Jurkat, Clone E6-1 (cell line): Measurements from ENCODE around the gene TTC23.

Source experiments
- DNase-seq: peaks from one replicate; pipeline ENCODE4 v3.0.0-alpha.2; 2011; ENCODE audit warnings: low read depth, low spot score
- H3K4me3 ChIP-seq: 2 replicates; pipeline ENCODE4 v1.5.1; 2011; ENCODE audit warnings: mild to moderate bottlenecking, low read length, control low read depth, moderate library complexity

The TTC23 gene

DNA sequence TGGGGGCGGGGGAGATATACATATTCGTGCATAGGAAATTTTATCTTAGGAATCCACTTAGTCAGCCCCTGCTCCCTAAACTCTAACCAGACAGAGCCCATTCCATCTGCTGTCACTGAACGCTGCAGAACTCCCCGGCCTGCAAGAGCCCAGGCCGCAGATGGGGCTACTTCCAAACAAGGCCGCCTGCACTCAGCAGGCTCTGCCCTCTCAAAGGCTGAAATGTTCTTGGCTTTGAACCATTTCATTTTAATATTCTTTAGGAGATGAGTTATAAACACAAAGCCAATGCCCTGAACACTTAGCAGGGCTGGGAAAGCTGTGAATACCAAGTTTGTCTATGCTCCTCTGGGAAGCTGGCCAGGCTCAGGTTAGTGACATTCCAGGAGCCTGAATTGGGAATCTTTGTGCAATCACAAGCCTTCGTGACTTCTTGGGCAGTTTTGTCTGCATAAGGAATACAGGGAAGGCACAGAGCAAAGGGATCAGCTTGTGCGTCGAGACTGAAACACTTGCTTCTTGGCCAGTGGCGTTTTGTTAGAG lies 79.5 kb downstream of the TTC23 start:
- no peak for DNase-seq
- H3K4me3 ChIP-seq: no peak overlapping the region

DNA sequence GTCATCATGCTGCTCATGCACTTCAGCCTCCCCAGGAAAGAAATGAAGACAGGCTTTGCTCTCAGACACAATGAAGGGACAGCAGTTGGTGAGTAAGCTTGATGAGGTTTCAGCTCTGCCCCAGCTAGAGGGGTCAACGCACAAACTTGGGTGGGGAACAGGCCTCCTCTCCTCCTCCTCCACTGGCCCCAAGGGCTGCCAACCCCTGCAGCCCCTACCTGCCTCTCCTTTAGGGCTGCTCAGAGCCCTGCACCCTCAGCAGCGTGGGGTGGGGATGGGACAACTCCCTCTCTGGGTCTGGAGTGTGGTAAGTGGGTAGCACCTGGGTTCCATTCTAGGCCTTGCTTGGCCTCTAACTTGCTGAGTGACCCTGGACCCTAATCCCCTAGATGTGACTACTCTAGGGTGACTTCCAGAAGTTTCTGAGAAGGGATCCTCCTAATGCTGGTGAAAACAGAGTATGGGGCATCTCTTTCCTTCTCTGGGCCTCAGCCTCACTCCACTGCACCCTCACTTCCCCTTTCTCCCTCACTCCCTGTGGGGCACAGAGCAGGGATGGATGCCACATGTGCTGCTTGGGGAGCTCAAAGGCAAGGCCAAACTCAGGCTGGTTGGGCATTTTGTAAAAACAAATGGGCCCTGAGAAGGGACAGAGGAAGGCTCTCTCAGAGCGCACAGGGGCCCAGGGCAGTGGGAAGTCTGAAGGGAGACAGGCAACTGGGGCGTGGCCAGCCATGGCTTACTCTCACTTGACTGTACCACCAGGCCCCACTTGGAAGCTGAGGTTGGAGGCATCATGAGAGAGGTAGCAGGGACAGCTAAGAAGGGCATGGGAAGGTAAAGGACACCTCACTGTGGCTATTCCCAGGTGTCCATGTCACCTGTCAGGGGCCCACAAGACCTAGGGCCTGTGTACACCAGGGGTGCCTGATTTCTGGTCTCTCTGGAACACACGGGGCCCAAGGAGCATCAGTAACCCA lies 80.5 kb downstream of the TTC23 start:
- no peak overlapping the region for H3K4me3 ChIP-seq
- DNase-seq: no peak

DNA sequence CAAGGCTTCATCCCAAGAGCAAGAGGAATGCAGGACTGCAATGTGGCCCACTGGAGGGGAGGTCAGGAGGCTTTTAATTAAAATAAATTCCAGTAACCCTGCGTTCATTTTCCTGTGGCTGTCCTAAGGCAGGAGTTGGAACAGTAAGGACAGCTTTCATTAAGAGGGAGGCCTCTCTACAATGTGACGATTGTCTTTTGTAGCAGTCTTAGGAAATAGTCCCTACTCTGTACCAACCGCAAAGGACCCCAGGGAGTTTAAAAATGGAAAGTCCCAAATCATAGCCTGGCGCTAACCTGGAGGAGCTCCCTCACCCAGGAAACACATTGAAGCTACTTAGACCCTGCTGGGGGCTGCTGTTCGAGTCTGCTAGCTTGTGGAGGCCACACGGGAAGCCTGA lies 81.7 kb downstream of the TTC23 start:
- no peak for DNase-seq
- H3K4me3 ChIP-seq: no peak overlapping the region

DNA sequence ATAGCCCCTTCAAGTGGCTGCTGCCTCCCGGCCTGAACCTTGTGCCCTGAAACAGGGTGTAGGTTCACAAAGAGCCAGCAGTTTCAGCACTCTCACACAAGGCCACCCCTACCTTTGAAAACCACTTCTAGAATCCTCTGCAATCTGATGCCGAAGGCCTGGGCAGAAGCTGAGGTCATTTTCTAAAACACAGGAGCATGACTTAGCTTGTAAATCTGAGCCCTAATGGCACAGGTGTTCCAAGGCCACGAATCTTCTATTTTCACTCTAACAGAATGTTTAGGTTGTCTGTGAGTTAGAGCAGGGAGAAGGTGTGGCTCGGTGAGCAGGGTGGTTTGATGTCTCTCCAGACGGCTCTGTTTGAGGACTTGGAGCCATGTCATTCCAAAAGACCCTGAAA lies 82.2 kb downstream of the TTC23 start:
- H3K4me3 ChIP-seq: no peak overlapping the region

DNA sequence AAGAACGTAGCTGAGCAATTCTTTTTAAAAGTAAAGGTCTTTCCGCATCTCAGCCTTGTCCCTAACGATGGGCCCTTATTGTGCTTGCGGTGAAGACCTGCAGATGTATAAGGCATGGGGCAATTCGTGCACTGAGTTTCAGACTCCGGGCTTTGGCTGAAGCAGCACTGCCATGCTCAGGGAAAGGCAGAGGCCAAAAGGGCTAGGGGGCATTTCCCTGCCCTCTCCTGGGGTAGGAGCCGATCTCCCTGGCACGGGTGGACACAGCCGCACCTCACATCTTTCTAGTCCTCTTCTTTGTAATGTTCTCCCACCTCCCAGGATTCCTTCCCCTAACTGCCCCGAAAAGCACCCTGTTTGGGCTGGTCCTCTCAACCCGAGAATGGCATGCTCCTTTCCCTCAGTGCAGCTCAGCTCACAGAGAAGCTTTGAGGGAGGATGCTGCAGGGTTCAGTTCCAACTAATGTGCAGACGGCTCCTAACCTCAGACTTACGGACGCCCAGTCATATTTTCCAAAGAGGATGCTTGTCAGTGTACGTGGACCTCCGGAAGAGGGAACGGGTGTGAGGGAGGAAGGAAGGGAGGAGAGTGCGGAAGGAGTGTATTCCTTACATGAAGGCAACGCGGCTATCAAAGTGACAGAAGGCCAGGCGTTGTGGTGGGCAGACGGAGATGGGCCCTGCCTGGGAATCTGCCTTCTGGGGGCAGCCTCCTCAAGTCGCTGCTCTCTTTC lies 83.3 kb downstream of the TTC23 start:
- DNase-seq: no peak

More for the DNA sequence above, 82.2 kb downstream of the TTC23 start:
- DNase-seq: no peak

DNA sequence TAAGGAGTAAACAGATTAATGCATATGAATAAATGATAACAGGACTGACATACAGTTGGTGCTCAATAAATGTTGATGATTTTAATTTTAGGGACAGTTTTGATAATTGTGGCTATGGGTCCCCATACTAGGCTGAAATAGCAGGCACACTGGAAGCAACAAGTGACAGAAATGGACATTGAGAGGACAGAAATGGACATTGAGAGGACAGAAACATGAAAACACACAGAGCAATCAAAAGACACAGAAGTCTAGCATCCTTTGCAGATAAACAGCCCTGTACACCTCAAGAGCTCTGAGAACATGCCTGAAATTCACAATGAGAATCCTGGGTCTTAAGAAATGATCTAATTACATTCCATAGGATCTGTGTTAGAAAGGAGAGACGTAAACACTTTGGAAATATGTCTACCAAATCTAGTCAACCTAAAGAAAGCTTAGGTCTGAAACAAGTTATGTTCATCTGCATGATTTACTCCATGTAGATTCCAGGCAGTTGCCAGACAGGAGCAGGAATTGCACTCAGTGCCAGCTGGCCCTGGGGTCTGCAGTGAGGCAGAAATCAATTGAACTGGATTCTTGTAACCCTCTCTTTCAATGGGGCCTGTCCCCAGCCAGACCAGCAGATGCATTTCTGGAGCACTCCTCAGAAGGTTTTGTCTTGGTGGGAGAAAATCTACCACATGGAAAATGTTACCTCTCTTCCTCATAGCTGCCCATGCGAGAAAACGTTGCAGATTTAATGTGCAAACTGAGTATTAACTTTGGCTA lies 84.2 kb downstream of the TTC23 start:
- no peak overlapping the region for H3K4me3 ChIP-seq

More for the DNA sequence above, 83.3 kb downstream of the TTC23 start:
- no peak overlapping the region for H3K4me3 ChIP-seq

DNA sequence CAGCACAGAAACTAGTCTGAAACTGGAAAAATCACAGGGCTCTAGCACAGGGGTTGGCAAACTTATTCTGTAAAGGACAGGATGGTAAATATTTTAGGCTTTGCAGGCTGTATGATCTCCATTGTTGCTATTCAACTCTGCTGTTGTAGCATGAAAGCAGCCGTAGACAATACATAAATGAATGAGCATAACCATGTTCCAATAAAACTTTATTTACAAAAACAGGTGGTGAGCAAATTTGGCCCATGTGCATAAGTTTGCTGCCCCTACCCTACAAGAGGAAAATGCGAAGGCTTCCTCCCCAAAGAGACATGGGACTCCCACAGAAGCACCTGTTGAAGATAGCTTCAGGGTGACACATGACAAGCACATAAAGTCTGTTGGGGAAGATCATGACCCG lies 85.3 kb downstream of the TTC23 start:
- no peak overlapping the region for H3K4me3 ChIP-seq
- DNase-seq: no peak

More for the DNA sequence above, 84.2 kb downstream of the TTC23 start:
- DNase-seq: no peak

DNA sequence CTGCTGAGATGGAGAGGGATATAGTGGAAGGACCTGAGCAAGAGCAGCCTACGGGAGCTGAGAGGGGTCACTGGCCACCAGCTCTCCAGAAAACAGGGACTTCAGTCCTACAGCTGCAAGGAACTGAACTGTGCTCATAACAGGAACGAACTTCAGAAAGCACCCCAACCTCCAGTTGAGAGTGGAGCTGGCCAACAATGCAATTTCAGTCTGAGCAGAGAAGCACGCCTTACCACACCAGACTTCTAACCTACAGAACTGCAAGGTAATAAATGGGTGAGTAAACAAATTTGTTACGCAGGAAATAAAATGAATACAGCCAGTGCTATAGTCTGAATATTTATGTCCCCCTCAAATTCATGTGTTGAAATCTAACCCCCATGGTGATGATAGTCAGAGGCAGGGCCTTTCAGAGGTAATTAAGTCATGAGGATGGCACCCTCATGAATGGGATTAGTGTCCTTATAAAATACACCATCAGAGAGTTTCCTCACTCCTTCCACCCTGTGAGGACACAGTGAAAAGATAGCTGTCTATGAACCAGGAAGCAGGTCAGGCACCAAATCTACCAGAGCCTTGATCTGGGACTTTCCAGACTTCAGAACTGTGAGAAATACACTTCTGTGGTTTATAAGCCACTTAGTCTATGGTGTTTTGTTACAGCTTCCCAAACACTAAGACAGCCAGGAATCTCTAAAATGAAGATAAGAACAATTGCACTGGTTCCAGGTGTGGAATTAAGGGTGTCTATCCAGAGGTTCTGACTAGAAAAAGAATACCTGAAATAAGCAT lies 85.9 kb downstream of the TTC23 start:
- H3K4me3 ChIP-seq: no peak overlapping the region
- no peak for DNase-seq

DNA sequence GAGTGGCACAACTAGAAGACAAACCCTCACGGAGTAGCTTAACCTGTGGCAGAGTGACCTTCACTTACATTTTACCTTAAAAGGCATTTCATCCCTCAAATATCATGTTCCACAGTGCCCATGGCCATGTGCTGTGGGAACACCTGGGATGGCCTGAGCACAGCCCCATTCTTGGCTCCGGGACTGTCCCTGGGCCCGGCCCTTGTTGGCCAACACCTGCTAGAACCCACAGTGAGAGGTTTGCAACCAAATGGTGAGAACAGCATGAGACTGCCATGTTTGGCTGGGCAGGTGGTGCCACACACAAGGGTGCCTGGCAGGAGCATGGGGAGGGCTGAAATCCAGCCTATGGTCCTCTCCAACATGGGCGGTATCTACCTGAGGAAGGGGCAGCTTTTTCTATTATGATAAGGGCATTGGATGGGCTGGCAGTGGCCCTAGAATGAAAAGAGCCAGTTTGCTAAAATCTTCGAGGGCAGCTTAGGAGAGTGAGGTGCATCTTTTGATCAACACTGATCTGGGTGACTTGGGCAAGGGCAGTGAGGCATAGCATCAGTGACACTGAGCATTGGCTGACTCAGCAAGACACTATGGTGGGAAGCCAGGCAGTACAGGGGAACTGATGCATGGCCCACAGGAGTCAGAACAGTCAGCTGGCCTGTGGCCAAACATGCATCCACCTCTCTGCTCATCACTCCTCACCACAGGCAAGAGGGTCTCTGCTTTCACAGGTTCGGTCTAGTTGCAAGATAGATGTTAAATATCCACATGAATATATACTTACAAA lies 90.6 kb downstream of the TTC23 start:
- H3K4me3 ChIP-seq: no peak overlapping the region

DNA sequence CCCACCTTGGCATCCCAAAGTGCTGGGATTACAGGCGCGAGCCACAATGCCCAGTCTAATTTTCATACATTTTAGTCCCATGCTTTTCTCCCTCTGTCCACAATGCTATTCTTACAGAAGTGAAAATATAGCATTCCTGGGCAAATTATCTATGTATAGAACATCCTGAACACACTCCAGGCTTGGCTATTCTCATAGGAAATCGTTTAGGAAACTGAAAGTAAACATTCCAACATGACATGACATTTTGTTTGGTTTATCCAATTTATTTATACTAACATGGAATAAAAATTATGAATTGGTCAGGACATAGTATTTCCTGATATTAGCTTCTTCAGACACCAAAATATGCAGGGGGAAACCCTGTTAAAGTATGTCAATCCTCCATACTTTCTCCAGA lies 91.9 kb downstream of the TTC23 start:
- no peak overlapping the region for H3K4me3 ChIP-seq
- no peak for DNase-seq

More for the DNA sequence above, 90.6 kb downstream of the TTC23 start:
- no peak for DNase-seq

DNA sequence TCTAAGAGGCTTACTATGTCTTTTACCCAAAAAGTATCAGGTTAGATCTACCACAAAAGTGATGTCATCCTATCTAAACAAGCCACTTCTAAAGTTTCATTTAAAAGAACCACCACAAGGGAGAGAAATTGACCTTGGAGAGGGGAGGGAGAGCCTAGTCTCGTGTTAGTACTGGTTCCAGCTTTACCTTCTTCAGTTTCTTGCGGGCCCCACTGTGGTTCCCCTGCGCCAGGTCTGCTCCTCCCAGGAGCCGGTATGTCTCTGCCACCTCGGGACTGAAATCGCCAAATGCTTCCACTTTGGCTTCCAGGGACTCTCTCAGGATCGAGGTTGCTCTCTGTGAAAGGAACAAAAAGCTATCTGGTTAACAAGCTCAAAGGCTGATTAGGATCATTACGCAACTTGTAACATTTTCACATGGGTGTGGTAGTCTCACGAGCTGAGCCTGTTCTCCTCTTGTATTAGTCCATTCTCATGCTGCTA lies 93.4 kb downstream of the TTC23 start:
- peak; percentile 29 for DNase-seq
- no peak overlapping the region for H3K4me3 ChIP-seq

DNA sequence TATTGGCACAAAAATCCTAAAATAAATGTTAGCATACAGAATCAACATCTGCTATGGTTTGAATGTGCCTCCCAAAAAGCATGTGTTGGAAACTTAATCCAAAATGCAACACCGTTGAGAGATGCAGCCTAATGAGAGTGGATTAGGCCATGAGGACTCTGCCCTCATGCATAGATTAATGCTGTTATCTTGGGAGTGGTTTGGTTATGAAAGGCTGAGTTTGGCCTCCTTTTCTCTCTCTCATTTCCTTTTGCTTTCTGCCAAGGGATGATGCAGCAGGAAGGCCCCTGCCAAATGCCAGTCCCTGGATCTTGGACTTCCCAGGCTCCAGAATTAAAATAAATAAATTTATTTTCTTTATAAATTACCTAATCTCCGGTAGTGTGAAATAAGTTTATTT lies 95.1 kb downstream of the TTC23 start:
- DNase-seq: no peak
- no peak overlapping the region for H3K4me3 ChIP-seq

DNA sequence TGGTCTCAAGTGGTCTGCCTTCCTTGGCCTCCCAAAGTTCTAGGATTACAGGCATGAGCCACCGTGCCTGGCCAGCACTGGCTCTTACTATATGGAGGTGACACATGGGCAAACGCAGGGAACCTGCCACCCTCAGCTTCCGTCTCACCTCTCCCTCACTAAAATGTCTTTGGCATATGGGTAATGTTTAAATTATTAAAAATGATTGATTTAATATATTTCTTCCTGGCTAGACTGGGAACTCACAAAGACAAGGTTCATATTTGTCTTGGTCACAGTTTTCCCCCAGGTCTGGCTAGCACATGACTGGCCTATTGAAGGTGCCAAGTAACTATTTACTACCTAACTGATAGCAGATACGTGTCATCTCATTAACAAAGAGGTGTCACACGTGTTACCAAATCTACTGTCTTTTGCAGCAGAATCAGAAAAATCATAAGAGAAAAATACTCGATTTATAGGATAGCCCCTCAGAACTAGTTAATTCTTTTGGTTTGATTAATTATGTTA lies 96.3 kb downstream of the TTC23 start:
- H3K4me3 ChIP-seq: no peak overlapping the region
- DNase-seq: no peak

DNA sequence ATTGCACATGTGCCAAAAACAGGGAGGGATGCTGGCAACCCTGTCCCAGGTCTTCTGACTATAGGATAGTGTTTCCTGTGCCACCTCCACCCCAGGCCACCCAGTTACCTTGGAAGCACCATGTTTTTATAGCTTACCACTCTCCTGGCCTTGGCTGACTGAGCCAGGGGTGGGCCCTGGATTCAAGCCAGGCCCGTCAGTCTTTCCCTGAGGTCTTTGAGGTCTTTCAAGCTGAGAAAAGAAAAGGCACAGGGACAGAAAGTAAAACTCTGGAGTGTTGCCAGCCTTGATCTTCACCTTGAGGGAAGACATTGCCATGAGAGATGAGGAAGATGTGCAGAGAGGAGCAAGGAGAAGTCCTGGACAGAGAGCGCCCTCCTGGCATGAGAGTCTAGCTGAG lies 98.2 kb downstream of the TTC23 start:
- no peak overlapping the region for H3K4me3 ChIP-seq
- no peak for DNase-seq

DNA sequence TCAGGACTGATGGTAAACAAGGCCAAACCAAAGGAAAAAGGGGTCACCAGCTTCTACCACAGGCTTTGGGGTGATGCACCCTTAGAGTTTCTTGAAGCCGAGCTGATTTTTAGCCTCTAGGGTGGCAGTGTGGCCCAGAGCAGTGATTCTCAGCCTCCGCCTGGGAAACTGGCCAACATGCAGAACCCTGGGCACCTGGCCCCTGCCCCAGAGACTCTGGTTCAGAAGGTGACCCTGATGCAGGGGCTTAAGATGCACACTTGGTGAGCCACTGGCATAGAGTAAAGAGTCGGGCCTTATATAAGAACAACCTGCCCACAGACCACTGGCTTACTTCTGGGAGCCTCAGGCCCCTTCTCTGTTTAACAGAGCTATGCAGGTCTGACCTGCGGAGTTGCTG lies 100.0 kb downstream of the TTC23 start:
- no peak for DNase-seq
- H3K4me3 ChIP-seq: no peak overlapping the region

DNA sequence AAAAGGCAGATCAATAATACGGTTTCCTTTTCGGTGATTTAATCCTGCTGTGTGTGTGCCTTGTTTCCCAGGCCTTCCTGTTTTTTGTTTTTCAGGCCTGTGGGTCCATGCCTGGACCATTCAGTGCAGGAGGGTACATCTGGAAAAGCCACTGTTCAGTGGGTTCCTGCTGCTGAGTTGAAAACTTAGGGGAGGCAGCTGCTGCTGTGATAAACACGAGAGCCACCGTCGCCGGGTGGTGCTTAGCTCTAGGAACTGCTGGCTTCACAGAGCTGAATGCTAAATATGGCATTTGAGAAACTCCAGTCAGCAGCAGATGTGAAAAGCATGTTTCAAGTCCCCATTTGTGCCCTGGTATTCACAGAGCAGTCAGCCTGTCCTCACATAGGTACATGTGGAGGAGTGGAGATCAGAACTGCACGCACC lies 100.5 kb downstream of the TTC23 start:
- H3K4me3 ChIP-seq: no peak overlapping the region
- DNase-seq: no peak

DNA sequence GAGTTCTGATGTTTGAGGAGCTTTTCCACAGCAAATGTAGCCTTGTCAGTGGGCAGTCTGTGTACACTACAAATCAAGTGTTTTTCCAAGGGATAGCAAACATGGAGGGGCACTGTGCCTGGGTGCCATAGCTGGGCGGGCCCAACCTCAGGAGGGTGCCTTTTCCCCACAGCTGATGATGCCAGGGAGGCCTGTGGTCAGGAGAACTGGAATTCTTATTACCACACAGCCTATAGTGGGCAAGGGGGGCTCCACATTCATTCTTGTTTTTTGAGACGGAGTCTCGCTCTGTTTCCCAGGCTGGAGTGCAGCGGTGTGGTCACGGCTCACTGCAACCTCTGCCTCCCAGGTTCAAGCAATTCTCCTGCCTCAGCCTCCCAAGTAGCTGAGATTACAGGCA lies 102.7 kb downstream of the TTC23 start:
- no peak overlapping the region for H3K4me3 ChIP-seq
- no peak for DNase-seq
